DMS 273 (cell line): ENCODE measurements around the gene PLET1.
"Not testable (repeated sequence)": the region's sequence is repeated elsewhere in the genome, so short reads cannot be mapped to it uniquely, and the experiment has no call there.

Source experiments
- DNase-seq: peaks from one replicate; lab custom pipeline; 2025; ENCODE audit not compliant: unreplicated experiment; lab: John Stamatoyannopoulos, UW

Gene PLET1

GRCh38 chr11:112213753-112214152 lies 46.9 kb downstream of the PLET1 start:
- DNase-seq: no peak

- DNase-seq: no peak
Measured at GRCh38 chr11:112212710-112213109, 48.0 kb downstream of the PLET1 start.

GRCh38 chr11:112212290-112212689 lies 48.4 kb downstream of the PLET1 start:
- DNase-seq: no peak

- DNase-seq: no peak
Measured at GRCh38 chr11:112211536-112211935, 49.1 kb downstream of the PLET1 start.

GRCh38 chr11:112210890-112211289 lies 49.8 kb downstream of the PLET1 start:
- no peak for DNase-seq

GRCh38 chr11:112206071-112206470 lies 54.6 kb downstream of the PLET1 start:
- no peak for DNase-seq

GRCh38 chr11:112200252-112200651 lies 60.4 kb downstream of the PLET1 start:
- no peak for DNase-seq

- DNase-seq: not testable (repeated sequence)
Measured at GRCh38 chr11:112199101-112199500, 61.6 kb downstream of the PLET1 start.
